Choroid plexus epithelial cell (primary cell): ENCODE data around the gene LRP1B.

Experiments used
- DNase-seq: peaks from one replicate; pipeline ENCODE4 v3.0.0-alpha.2; 2010; ENCODE audit warnings: low read depth
- H3K4me3 ChIP-seq: 2 replicates; pipeline ENCODE4 v1.5.1; 2011; ENCODE audit warnings: low read depth, mild to moderate bottlenecking, control low read depth, low read length, moderate library complexity
- TF ChIP-seq, protein P1 (sequence below): conservative IDR thresholded peaks from 2 replicates; pipeline ENCODE4 v1.5.1; 2011; ENCODE audit warnings: low read depth, mild to moderate bottlenecking, control low read depth, inconsistent platforms, low read length, moderate library complexity

LRP1B gene

DNA sequence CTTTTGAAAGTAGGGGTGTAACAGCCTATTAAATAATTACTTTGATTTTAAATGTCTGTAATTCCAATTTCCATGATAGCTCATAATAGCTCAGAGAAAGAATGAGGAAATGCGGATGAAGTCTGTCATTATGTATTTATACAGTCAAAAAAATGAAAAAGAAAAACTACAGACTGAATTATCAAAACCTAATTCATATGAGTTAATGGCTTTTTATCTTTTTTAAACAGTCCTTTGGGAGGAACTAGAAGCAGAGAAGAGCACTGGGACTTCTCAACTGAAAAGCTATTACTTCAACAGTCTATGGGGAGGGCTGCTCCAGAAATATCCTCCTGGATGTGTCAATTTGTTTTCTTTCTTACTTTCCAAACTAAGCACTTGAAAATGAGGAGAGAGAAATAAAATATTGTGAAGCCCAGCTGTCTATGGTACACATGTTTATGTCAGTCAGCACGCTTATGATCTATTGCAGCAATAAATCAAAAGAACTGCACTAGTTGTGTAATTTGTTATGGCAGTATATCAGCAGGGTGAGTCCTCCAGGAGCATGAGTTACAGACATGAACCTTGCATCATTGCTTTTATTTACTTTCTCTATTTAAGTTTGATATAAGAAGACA lies 1550.2 kb downstream of the LRP1B start:
- H3K4me3 ChIP-seq, result no peak overlapping the region
- DNase-seq, result peak; percentile 72
- TF ChIP-seq, protein P1, sequence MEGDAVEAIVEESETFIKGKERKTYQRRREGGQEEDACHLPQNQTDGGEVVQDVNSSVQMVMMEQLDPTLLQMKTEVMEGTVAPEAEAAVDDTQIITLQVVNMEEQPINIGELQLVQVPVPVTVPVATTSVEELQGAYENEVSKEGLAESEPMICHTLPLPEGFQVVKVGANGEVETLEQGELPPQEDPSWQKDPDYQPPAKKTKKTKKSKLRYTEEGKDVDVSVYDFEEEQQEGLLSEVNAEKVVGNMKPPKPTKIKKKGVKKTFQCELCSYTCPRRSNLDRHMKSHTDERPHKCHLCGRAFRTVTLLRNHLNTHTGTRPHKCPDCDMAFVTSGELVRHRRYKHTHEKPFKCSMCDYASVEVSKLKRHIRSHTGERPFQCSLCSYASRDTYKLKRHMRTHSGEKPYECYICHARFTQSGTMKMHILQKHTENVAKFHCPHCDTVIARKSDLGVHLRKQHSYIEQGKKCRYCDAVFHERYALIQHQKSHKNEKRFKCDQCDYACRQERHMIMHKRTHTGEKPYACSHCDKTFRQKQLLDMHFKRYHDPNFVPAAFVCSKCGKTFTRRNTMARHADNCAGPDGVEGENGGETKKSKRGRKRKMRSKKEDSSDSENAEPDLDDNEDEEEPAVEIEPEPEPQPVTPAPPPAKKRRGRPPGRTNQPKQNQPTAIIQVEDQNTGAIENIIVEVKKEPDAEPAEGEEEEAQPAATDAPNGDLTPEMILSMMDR, result no peak

- TF ChIP-seq, protein P1, result no peak
- DNase-seq, result no peak
- no peak overlapping the region for H3K4me3 ChIP-seq
These were observed 1553.4 kb downstream of the LRP1B start for GRCh38 chr2:140577453-140577852.

- DNase-seq, result peak; percentile 56
- H3K4me3 ChIP-seq, result no peak overlapping the region
- TF ChIP-seq, protein P1, result no peak
These were observed 1563.1 kb downstream of the LRP1B start for GRCh38 chr2:140567734-140568133.

- H3K4me3 ChIP-seq, result no peak overlapping the region
- TF ChIP-seq, protein P1, result no peak
- no peak for DNase-seq
These were observed 1565.1 kb downstream of the LRP1B start for GRCh38 chr2:140565756-140566155.

DNA sequence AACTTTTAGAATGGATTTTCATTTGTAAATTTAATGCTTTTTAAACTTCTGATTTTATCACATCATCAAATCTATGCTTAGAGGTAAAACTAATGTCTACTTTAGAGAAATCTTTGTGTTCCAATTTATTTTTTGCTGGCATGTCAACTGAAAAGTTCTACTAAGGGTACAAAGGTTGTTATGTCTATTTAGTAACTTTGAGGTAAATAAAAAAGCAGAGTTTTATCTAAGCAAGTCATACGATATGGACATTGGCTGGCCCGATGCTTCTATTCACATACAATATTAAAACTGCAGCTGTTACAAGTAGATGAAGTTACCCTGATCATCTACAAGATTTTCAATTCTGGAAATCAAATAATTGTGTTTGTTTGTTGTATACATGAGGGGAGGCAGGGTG lies 1575.1 kb downstream of the LRP1B start:
- no peak for DNase-seq
- no peak overlapping the region for H3K4me3 ChIP-seq
- TF ChIP-seq, protein P1, result no peak

GRCh38 chr2:140552634-140553033 lies 1578.2 kb downstream of the LRP1B start:
- no peak for DNase-seq
- TF ChIP-seq, protein P1, result no peak
- no peak overlapping the region for H3K4me3 ChIP-seq

DNA sequence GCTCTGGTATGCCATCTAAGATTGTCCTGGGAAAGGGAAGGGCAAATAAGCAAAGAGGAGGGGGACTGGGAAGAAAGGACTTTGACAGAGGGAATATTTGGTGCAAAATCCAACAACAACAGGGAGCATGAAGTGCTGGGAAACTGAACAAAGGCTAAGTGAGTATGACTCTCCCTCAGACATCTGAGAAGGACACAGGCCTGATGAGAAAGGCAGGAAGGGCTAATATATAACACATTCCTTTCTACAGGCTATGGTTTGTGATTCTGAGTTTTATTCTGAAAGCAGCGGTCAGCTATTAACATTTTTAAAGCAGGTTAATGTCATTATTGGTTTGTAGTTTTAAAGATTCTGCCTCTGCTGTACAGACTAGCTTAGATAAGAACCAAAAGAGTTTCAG lies 1579.5 kb downstream of the LRP1B start:
- TF ChIP-seq, protein P1, result no peak
- no peak overlapping the region for H3K4me3 ChIP-seq
- no peak for DNase-seq
